GM19351 (cell line): ENCODE results near the gene KCNH2.

Experiments used
- ATAC-seq: cut with Tn5 transposase; IDR thresholded peaks from one replicate; pipeline ENCODE4 v1.9.1; 2021; ENCODE audit warnings: mild to moderate bottlenecking, moderate library complexity; ENCODE audit not compliant: unreplicated experiment

Gene KCNH2

GRCh38 chr7:150994838-150995510 is 16.9 kb upstream of the KCNH2 start:
- ATAC-seq = no peak

GRCh38 chr7:150994141-150994837 is 16.2 kb upstream of the KCNH2 start:
- no peak for ATAC-seq

DNA sequence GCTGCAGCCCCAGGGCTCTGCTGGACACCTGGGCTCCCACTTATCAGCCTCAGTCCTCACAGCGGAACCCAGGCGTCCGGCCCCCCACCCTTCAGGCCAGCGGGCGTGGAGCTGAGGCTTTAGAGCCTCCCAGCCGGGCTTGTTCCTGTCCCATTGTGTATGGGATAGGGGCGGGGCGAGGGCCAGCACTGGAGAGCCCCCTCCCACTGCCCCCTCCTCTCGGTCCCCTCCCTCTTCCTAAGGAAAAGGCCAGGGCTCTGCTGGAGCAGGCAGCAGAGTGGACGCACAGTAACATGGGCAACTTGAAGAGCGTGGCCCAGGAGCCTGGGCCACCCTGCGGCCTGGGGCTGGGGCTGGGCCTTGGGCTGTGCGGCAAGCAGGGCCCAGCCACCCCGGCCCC is 15.4 kb upstream of the KCNH2 start:
- ATAC-seq = no peak

DNA sequence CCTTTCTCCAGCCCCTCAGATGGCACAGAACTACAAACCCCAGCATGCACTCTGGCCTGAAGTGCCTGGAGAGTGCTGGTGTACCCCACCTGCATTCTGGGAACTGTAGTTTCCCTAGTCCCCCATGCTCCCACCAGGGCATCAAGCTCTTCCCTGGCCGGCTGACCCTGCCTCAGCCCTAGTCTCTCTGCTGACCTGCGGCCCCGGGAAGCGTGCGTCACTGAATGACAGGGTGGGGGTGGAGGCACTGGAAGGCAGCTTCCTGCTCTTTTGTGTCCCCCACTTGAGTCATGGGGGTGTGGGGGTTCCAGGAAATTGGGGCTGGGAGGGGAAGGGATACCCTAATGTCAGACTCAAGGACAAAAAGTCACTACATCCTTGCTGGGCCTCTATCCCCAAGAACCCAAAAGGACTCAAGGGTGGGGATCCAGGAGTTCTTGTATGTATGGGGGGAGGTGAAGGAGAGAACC is 14.7 kb upstream of the KCNH2 start:
- ATAC-seq = peak; percentile 83

- ATAC-seq = no peak
Observed at GRCh38 chr7:150992051-150992640, 14.0 kb upstream of the KCNH2 start.

DNA sequence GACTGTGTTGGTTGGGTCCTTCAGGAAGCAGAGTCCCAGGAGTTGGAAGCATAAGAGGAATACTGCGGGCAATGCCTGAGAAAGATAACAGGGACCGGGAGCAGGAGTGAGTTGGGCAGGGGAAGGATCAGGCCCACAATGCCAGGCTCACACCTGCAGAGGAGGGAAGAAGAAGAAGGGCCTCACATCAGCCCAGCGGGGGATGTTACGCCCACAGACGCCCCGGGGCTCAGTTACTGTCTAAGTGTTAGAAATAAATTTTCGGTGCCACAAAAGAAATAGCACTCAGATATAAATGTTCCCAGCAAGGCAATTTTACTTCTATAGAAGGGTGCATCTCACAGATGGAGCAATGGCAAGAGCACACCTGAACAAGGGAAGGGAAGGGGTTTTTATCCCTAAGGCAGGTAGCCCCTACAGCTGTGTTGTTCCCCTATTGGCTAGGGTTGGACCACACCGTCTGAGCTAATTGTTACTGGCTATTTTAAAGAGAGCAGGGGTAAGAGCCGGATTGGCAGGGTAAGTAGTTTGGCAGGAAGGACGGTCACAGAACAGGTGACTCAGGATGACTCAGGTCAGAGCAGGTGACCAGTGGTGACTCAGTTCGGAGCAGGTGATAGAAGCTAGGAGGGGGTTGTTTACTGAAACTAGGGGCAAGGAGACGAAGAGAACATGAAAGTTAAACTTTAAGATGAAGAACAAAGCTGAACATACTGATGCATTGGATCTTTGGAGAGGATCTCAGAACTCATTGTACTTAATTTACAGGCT is 12.5 kb upstream of the KCNH2 start, which contains the start of gene NOS3:
TSS of gene NOS3 (plus strand) at position 602 of the 771 bp plus-strand sequence. CDS start 2,787 bp downstream, outside the sequence.
- ATAC-seq = no peak

DNA sequence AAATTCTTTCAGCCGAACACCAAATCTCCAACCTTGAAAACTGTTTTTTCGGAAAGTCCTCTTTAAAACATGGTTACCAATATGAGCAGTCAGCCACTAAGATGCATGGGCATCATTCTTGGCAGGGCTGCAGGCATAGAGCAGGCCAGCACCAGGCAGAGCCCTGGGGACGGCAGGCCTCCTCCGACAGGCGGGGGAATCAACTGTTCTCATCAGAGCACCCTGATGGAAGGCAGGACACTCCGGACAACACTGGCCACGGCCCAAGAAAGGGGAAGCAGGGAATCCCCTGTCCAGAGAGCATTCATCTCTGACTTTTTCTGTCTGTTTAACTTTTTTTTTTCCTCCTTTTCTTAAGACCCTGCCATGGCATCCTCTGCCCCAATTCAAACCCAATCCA is 11.3 kb upstream of the KCNH2 start:
- ATAC-seq = no peak

DNA sequence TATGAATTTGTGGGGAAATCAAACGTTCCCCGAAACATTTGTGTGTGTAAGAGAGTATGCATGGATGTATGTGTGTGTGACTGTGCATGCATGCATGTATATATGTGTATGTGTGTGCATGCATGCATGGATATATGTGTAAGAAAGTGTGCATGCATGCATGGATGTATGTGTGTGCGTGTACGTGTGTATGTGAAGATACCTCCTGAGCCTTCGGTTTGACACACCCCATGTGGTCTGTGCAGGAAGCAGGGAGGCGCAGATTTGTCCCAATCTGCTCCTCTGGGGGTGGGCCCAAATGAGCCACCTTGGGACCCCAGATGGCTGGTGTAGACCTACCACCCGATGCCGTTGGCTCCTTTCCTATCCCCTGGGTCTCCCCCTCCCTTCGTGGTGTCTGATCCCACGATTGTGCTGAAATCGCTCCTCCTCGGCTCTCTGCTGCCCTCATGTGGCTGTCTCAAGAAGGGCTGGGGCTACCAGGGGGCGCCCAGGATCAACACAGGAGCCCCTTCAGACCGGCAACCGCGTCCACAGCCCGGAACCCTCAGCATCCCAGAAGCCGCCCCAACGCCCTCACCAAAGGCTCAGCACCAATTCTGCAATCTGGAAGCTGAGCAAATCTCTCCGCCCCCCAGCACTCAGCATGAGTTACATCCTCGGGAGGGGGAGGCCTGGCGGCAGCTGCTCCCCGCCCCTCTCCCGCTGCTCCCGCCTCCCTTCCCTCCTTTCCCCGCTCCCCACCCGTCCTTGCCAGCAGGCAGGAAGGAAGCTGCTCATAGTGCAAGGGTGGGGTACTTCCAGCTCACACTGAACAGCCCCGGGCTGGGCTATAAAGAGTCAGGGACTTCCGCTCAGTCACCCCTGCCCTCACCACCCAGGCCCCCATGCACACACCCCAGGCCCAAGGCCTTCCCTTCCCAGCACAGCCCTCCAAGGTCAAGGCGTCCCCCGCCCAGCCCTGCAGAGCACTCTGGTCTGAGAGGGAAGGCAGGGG is 10.4 kb upstream of the KCNH2 start:
- no peak for ATAC-seq

DNA sequence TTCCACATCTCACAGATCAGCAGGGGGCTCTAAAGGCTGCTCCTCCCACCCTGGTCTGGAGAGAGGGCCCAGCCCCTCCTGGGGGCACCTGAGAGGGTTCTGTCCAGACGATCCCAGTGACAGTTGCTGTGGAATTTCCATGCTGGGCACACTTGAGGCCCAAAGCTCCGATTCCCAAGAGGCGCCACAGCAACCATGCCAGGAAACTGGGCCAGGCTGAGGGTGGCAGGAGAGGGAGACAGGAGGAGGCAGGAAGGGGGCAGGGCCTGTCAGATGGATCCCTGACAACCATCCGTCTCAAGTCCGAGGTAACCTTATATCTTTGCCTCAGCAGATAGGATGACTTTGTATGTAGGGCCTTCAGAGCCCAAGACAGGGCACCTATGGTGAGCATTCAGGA is 8.4 kb upstream of the KCNH2 start:
- no peak for ATAC-seq

- peak; percentile 62 for ATAC-seq
Observed at GRCh38 chr7:150986099-150986512, 8.0 kb upstream of the KCNH2 start.

GRCh38 chr7:150983893-150984368 is 5.8 kb upstream of the KCNH2 start:
- no peak for ATAC-seq

GRCh38 chr7:150982351-150982750 is 4.2 kb upstream of the KCNH2 start:
- no peak for ATAC-seq

DNA sequence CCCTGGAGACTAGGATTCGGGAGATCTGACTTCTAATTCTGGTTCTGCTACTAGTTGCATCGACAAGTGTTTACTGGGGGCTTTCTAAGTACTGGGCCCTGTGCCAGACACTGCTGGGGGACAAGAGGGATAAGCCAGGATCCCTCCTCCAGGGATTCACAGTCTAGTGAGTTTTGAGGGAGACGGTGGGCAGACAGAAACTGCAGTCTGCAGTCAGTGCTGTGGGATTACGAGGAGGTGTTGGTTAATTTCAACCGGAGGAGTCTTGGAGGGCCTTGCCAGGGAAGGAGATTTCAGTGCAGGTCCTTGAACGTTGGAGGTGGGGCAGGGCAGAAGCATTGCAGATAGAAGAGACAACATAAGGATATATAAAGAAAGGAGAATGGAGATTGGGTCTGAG is 3.5 kb upstream of the KCNH2 start:
- no peak for ATAC-seq

- ATAC-seq = no peak
Observed at GRCh38 chr7:150980663-150981062, 2.5 kb upstream of the KCNH2 start.

DNA sequence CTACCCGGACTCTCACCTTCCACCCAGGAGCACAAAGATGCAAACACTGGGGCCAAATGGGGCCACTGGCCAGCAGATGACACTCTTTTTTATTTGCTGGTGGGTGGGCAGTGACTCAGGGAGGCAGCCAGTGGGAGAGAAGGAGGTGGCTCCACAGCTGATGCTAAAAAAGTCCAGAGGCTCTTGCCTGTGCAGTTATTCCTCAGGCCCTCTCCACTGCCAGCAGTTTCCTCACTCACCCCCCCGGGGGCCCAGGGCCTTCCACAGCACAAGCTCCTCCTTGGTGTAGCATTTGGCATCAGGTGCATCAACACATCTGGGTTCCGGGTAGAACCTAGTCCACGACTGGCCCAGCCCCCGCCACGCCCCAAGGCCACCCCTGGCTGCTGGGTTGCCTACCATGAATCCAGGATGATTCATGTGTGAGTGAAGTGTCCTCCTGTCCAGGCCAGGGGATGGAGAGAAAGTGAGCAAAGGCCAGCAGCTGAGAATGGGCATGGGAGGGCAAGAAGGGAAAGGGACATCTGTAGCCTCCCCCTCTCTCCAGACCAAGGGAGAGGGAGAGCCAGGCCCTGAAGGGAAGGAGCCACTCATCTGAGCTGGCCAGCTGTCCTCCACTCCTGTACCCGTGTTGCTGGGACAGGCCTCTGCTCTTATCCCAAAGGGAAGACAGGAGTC is 1.7 kb upstream of the KCNH2 start:
- no peak for ATAC-seq

DNA sequence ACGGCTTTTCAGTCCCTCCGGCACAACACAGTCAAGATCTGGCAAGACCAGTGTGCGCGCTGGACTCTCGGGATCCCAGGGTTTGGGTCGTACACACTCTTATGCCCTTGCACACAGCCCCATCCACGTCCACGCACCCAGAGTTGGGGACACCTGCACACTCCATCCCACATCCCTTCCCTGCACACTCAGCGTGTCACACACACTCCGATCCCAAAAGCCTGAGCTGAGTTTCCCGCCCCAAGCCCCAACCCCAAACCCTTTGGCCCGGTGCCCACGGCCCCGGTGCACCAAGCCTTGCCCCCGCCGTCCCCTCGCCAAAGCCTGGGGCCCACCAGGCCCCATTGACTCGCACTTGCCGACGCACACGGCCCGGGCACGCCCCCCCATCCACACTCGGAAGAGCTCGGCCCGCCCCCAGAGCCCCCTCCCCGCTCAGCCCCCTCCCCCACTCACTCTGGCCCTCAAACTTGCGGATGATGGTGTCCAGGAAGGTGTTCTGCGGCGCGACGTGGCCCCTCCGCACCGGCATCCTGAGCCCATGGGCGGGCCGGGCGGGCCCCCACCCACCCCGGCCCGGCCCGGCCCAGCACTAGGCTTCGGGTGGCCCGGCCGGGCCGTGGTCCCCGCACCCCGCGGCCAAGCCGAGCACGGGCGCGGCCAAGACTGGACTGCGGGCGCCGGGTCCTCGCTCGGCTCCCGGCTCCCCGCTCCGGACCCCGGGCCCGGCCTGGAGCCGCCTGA is 567 bp downstream of the KCNH2 start:
- ATAC-seq = no peak

GRCh38 chr7:150976529-150977381 is 1.4 kb downstream of the KCNH2 start:
- no peak for ATAC-seq
